Progenitor cell of endocrine pancreas (in vitro differentiated cells): ENCODE measurements around the gene PYGO2. TPM values are rescaled to one million over a fixed set of nuclear protein-coding genes. Genes with fewer than 3 reads are reported as not detected.
A peak's percentile ranks its signal among the peaks of the same experiment; 100 is the strongest.

Source experiments
- DNase-seq: peaks from one replicate; pipeline ENCODE4 v3.0.0; 2021; ENCODE audit warnings: low spot score; ENCODE audit not compliant: unreplicated experiment
- H3K27ac Mint-ChIP-seq: 2 replicates; pipeline ENCODE4 v1.8.0; 2021; ENCODE audit warnings: mild to moderate bottlenecking, moderate library complexity, mixed read lengths
- H3K27me3 Mint-ChIP-seq: 2 replicates; pipeline ENCODE4 v1.8.0; 2021; ENCODE audit warnings: mixed read lengths
- H3K36me3 Mint-ChIP-seq: 2 replicates; pipeline ENCODE4 v1.8.0; 2022; ENCODE audit warnings: mixed read lengths; ENCODE audit not compliant: insufficient read depth
- H3K4me1 Mint-ChIP-seq: 2 replicates; pipeline ENCODE4 v1.8.0; 2021; ENCODE audit warnings: low read depth, mixed read lengths
- H3K4me3 Mint-ChIP-seq: 2 replicates; pipeline ENCODE4 v1.8.0; 2021; ENCODE audit warnings: low read depth, mild to moderate bottlenecking, moderate library complexity, mixed read lengths
- H3K9me3 Mint-ChIP-seq: 2 replicates; pipeline ENCODE4 v1.8.0; 2021; ENCODE audit warnings: low read depth, mixed read lengths
- total RNA-seq: library from RNA; stranded (reverse); gene quantifications from 2 replicates; pipeline ENCODE4 v1.2.1, GENCODE V29; 2021
- TF ChIP-seq, protein P1 (sequence below): fragments of 200-600 bp; sonication (generic); IDR thresholded peaks from one replicate; pipeline ENCODE4 v1.5.0; 2021; ENCODE audit warnings: antibody characterized with exemption, mild to moderate bottlenecking; ENCODE audit not compliant: unreplicated experiment

The PYGO2 gene
- total RNA-seq, 1 donor from 2014 or later: 52.7 TPM

DNA sequence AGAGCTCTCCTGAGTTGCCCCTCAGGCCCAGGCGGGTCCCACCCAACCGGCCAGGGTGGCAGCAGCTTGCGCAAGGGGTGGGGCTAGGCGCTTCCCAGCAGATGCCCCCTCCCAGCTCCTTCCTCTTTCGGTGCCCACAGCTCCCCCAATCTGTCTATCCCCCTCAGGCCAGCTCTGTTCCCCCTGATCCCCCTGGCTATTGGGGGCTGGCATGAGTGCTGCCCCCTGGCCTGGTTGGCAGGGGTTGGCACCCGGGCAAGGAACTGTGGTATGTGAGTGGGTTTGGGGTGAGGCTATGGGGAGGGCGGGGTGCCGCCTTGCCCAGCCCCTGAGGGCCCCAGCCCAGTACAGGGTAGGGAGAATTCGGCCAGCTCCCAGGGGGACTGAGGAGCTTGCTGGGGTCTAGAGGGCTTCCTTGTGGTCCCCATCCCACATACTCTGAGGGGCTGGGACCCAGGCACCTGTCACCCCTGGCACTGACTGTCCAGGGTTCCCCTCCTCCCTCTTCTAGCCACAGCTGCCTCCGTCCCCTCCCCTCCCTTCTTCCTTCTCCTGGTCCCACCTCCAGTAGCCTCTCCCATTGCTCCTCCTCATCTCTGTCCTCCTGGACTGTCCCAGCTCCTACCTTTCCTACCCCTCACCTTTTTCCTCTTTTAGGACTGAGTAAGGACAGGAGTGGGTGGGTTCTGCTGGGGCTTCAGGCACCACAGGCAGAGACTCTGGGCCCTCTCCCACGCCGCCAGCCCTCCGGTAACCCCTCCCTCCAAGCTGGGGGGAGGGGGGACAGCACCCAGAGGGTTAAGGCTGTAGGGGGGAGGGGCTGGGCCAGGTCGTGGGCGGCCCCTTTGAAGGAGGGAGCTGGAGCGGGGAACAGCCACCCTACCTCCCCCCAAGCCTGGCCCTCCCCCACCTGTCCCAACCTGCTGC, 46.7 kb upstream of the PYGO2 start:
- Mint-ChIP-seq H3K4me1 (peaks cover 13% of the 10 kb centered on the region), H3K4me3 (no peak overlapping the region), H3K27me3 (no peaks in the 10 kb centered on the region), H3K9me3 (no peaks in the 10 kb centered on the region), H3K27ac (no peak overlapping the region), H3K36me3 (no peaks in the 10 kb centered on the region)
- TF ChIP-seq, protein P1, sequence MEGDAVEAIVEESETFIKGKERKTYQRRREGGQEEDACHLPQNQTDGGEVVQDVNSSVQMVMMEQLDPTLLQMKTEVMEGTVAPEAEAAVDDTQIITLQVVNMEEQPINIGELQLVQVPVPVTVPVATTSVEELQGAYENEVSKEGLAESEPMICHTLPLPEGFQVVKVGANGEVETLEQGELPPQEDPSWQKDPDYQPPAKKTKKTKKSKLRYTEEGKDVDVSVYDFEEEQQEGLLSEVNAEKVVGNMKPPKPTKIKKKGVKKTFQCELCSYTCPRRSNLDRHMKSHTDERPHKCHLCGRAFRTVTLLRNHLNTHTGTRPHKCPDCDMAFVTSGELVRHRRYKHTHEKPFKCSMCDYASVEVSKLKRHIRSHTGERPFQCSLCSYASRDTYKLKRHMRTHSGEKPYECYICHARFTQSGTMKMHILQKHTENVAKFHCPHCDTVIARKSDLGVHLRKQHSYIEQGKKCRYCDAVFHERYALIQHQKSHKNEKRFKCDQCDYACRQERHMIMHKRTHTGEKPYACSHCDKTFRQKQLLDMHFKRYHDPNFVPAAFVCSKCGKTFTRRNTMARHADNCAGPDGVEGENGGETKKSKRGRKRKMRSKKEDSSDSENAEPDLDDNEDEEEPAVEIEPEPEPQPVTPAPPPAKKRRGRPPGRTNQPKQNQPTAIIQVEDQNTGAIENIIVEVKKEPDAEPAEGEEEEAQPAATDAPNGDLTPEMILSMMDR: no peak
- DNase-seq: no peak

DNA sequence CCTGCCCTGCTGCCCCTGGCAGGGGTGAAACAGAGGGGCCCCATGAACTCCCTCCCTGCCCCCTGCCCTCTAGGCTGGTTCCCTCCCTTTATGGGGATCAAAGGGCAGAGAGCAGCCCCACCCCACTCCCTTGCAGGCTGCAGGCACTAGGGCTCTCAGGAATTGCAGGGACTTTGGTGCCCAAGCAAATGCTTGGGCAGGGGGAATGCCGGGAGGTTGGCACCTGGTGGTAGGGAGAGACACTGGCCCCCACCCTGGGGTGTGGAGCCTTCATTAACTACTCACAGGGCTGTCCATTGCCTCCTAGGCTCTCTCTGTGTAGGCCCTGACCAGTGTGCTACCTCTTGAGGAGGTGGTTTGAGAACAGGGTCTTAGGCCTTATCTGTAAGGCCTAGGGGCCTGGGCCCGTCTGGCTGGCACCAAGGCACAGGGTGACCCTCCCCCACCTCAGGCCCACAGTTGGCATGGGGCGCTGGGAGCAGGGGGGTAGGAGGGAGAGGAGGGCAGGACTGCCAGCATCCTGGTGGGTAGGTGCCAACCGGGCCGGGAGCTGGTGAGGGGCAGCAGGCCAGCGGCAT, 45.8 kb upstream of the PYGO2 start:
- H3K36me3 Mint-ChIP-seq: no peaks in the 10 kb centered on the region
- no peaks in the 10 kb centered on the region for H3K9me3 Mint-ChIP-seq
- H3K27ac Mint-ChIP-seq: no peak overlapping the region
- TF ChIP-seq, protein P1: no peak
- H3K4me1 Mint-ChIP-seq: peaks cover 13% of the 10 kb centered on the region
- no peaks in the 10 kb centered on the region for H3K27me3 Mint-ChIP-seq
- no peak overlapping the region for H3K4me3 Mint-ChIP-seq
- no peak for DNase-seq

DNA sequence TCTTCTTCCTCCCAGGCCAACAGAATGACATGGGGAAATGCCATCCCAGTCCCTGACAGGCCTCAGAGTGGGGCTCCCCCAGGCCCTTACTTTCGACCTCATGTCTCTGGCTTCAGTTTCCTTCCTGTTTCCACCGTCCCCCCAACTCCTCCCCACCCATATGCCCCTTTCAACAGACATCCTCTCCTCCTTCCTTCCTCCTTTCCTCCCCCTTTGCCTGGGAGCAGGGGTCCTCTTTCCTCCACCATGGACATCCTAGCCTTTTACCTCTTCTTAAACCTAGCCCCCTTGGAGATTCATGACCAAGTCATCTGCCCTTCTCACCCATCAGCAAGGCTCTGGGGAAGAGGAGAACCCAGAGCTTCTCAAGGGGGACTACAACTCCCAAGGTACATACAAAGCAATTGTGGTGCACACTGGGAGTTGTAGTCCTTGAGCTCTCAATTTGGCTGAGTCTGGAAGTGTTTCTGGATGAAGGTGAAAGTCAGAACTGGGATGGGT, 45.1 kb upstream of the PYGO2 start:
- H3K27me3 Mint-ChIP-seq: no peaks in the 10 kb centered on the region
- no peak overlapping the region for H3K27ac Mint-ChIP-seq

DNA sequence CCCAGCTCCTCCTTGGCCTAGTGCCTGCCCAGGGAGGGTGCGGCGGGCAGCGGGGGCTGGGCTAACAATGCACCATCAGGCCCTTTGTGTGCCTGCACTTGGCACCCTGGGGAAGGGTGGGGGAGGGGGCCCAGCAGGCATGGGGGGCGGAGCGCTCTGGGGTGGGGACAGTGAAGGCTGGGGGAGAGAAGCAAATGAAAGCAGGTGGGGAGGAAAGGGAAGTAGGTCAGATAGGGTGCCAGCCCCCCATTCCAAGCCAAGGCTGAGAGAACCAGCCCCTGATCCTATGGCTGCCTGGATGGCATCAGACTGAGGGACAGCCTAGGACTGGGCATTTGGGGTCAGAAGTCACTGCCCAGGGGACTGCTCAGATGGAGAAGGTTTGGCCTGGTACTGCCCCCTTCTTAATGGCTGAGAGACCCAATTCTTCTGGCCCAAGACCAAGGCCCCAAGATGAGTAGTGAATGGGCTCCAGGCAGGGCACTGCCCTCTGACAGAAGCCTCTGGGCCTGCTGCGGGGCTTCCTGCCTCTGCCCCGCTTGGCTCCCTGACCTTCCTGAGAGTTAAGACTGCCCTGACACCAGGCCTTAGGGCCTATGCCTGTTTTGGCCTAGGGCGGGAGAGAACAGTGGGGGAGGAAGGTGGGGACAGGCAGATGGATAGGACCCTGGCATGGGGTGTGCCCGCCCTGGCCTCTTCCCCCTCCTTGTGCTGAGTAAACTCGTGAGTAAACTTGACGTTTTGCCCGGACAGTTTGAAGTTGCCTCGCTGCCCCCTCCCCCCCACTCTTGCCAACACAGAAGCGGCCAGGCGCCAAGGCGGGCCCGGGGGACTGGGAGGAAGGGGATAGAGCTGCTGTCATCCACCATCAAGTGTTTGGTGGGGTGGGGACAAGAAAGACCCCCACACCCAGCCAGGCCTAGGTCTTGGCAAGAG, 43.8 kb upstream of the PYGO2 start:
- Mint-ChIP-seq H3K4me1 (peaks cover 13% of the 10 kb centered on the region), H3K9me3 (no peaks in the 10 kb centered on the region), H3K27ac (no peak overlapping the region), H3K36me3 (no peaks in the 10 kb centered on the region), H3K4me3 (peak overlapping the region; percentile 53), H3K27me3 (no peaks in the 10 kb centered on the region)
- TF ChIP-seq, protein P1: no peak
- DNase-seq: no peak

More for the DNA sequence above, 45.1 kb upstream of the PYGO2 start:
- Mint-ChIP-seq H3K36me3 (no peaks in the 10 kb centered on the region), H3K9me3 (no peaks in the 10 kb centered on the region), H3K4me3 (peak overlapping the region; percentile 50), H3K4me1 (peaks cover 13% of the 10 kb centered on the region)
- TF ChIP-seq, protein P1: no peak
- no peak for DNase-seq
